HepG2 (cell line): Measurements from ENCODE around the gene CAMK2D. TPM values are rescaled to one million over a fixed set of nuclear protein-coding genes. Genes with fewer than 3 reads are reported as not detected.
A peak's percentile ranks its signal among the peaks of the same experiment; 100 is the strongest.

Experiments
- EP300 ChIP-seq, 3 experiments: sonication (generic) in 1 of 3; formaldehyde crosslinking in 1 of 3; IDR thresholded peaks; 2 replicates each; pipeline versions ENCODE4 v1.5.1 to v1.6.1; 2011 to 2020; ENCODE audit warnings: low read depth in 2 of 3, low read length in 2 of 3, borderline replicate concordance in 1 of 3, improper control_type of control experiment in 1 of 3, mild to moderate bottlenecking in 1 of 3, missing genetic modification reagents in 1 of 3, moderate library complexity in 1 of 3
- FOXJ3 ChIP-seq: sonication (generic); formaldehyde crosslinking; IDR thresholded peaks from 2 replicates; pipeline ENCODE4 v1.4.0; 2020; ENCODE audit warnings: missing genetic modification reagents, mild to moderate bottlenecking, borderline replicate concordance
- FOXK1 ChIP-seq: sonication (generic); formaldehyde crosslinking; IDR thresholded peaks from 2 replicates; pipeline ENCODE4 v1.4.0; 2020; ENCODE audit warnings: low read depth, missing genetic modification reagents, borderline replicate concordance
- GTF3A ChIP-seq: sonication (generic); formaldehyde crosslinking; conservative IDR thresholded peaks from 2 replicates; pipeline ENCODE4 v1.4.0; 2020; ENCODE audit warnings: mild to moderate bottlenecking, missing genetic modification reagents
- LCORL ChIP-seq, 2 experiments: fragments of 450-650 bp in 1 of 2; sonication (generic) in 1 of 2; formaldehyde crosslinking in 1 of 2; IDR thresholded peaks; 2 replicates each; pipeline versions ENCODE4 v1.5.0 to v1.6.1; 2017 to 2020; ENCODE audit warnings: antibody characterized with exemption in 1 of 2, missing genetic modification reagents in 1 of 2
- MYNN ChIP-seq: sonication (generic); formaldehyde crosslinking; IDR thresholded peaks from 2 replicates; pipeline ENCODE4 v1.4.0; 2020; ENCODE audit warnings: mild to moderate bottlenecking, low read depth, missing genetic modification reagents
- RFX3 ChIP-seq: IDR thresholded peaks from 2 replicates; pipeline ENCODE4 v1.6.1; 2016; ENCODE audit warnings: missing biosample characterization, missing genetic modification reagents
- SALL1 ChIP-seq: sonication (generic); formaldehyde crosslinking; IDR thresholded peaks from 2 replicates; pipeline ENCODE4 v1.8.0; 2022; ENCODE audit warnings: mild to moderate bottlenecking, missing genetic modification reagents
- SAP130 ChIP-seq: IDR thresholded peaks from 2 replicates; pipeline ENCODE4 v1.6.1; 2016; ENCODE audit warnings: low read depth
- SOX13 ChIP-seq, 3 experiments: fragments of 450-650 bp in 1 of 3; sonication (generic) in 1 of 3; formaldehyde crosslinking in 1 of 3; IDR thresholded peaks in 2 of 3; conservative IDR thresholded peaks in 1 of 3; 2 replicates each; pipeline versions ENCODE4 v1.5.0 to v1.6.1; 2016 to 2020; ENCODE audit warnings: antibody characterized with exemption in 1 of 3, mild to moderate bottlenecking in 1 of 3, missing compliant biosample characterization in 1 of 3, missing genetic modification reagents in 1 of 3, moderate library complexity in 1 of 3
- SOX5 ChIP-seq: IDR thresholded peaks from 2 replicates; pipeline ENCODE4 v1.6.1; 2016; ENCODE audit warnings: borderline replicate concordance
- SP1 ChIP-seq, 2 experiments: fragments of 450-650 bp in 1 of 2; sonication (generic) in 1 of 2; formaldehyde crosslinking in 1 of 2; IDR thresholded peaks; 2 replicates each; pipeline versions ENCODE4 v1.4.0 to v1.6.1; 2016 to 2020; ENCODE audit warnings: missing genetic modification reagents in 1 of 2
- SRF ChIP-seq: IDR thresholded peaks from 2 replicates; pipeline ENCODE4 v1.6.1; 2011; ENCODE audit warnings: mild to moderate bottlenecking, low read depth, low read length, moderate library complexity
- TEAD2 ChIP-seq: sonication (generic); formaldehyde crosslinking; IDR thresholded peaks from 2 replicates; pipeline ENCODE4 v1.9.0; 2021; ENCODE audit warnings: missing genetic modification reagents
- TEAD3 ChIP-seq: optimal IDR thresholded peaks from 2 replicates; pipeline ENCODE3; 2016; ENCODE audit warnings: borderline replicate concordance
- ZNF44 ChIP-seq: sonication (generic); formaldehyde crosslinking; IDR thresholded peaks from 2 replicates; pipeline ENCODE4 v1.5.1; 2020; ENCODE audit warnings: mild to moderate bottlenecking, missing genetic modification reagents
- ZNF446 ChIP-seq: sonication (generic); formaldehyde crosslinking; IDR thresholded peaks from 2 replicates; pipeline ENCODE4 v1.5.0; 2020; ENCODE audit warnings: mild to moderate bottlenecking, missing genetic modification reagents
- ZNF451 ChIP-seq: sonication (generic); formaldehyde crosslinking; IDR thresholded peaks from 2 replicates; pipeline ENCODE4 v1.5.0; 2020; ENCODE audit warnings: mild to moderate bottlenecking, missing genetic modification reagents
- ZNF546 ChIP-seq: sonication (generic); formaldehyde crosslinking; conservative IDR thresholded peaks from 2 replicates; pipeline ENCODE4 v1.8.1; 2023; ENCODE audit warnings: mild to moderate bottlenecking, missing genetic modification reagents
- ZNF550 ChIP-seq: sonication (generic); formaldehyde crosslinking; IDR thresholded peaks from 2 replicates; pipeline ENCODE4 v1.4.0; 2020; ENCODE audit warnings: mild to moderate bottlenecking, missing genetic modification reagents, borderline replicate concordance
- polyA plus RNA-seq, 8 experiments: library from polyadenylated mRNA; depleted of rRNA in 3 of 8; stranded (reverse) in 7 of 8; unstranded in 1 of 8; fragments of >200 nt; fragmentation: Illumina TruSeq in 4 of 8; extraction: Trizol in 4 of 8; gene quantifications; 2 replicates each; pipeline versions ENCODE4 v1.2.1 to v1.2.3, GENCODE V29; 2011 to 2016; ENCODE audit warnings: low read depth in 4 of 8, missing spikeins in 1 of 8, mixed read lengths in 1 of 8; ENCODE audit not compliant: insufficient read depth in 1 of 8
- total RNA-seq, 5 experiments: library from RNA; depleted of rRNA; stranded (reverse); fragments of >200 nt; fragmentation: Illumina TruSeq; extraction: Trizol; gene quantifications; 2 replicates each; pipeline ENCODE4 v1.2.3, GENCODE V29; 2016; ENCODE audit warnings: low read depth in 1 of 5
- TF ChIP-seq, protein P1 (sequence below): sonication (generic); formaldehyde crosslinking; IDR thresholded peaks from 2 replicates; pipeline ENCODE4 v1.4.0; 2020; ENCODE audit warnings: missing genetic modification reagents
- TF ChIP-seq, protein P2 (sequence below): sonication (generic); formaldehyde crosslinking; IDR thresholded peaks from 2 replicates; pipeline ENCODE4 v1.9.0; 2021; ENCODE audit warnings: missing genetic modification reagents, mild to moderate bottlenecking, borderline replicate concordance
- TF ChIP-seq, protein P3 (sequence below): IDR thresholded peaks from 2 replicates; pipeline ENCODE4 v1.4.0; 2020; ENCODE audit warnings: mild to moderate bottlenecking, missing genetic modification reagents

CAMK2D gene
- total and polyA plus RNA-seq, 2 of the 13 experiments (the other 11 are each of a cell fraction or from before 2014, with no cell fraction given) = 18.0 to 65.4 TPM

DNA sequence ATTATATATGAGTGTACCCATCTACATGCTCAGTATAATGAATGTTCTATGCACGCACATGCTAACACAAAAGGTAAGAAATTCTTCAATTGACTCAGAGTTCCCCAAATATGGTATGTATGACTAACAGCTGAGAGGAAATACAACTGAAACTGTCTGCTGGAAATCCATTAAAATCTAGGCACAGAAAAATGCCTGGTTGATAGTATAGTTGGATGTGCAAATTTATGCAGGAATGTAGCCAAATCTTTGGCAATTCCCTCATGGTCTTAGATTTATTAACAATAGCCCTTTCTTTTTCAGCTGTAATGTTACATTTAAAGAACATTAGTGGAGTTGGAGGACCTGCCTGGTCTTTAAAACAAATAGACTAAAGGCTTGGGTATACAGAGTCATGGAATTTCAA, 5.5 kb downstream of the CAMK2D start (continued):
- TF ChIP-seq, protein P1, sequence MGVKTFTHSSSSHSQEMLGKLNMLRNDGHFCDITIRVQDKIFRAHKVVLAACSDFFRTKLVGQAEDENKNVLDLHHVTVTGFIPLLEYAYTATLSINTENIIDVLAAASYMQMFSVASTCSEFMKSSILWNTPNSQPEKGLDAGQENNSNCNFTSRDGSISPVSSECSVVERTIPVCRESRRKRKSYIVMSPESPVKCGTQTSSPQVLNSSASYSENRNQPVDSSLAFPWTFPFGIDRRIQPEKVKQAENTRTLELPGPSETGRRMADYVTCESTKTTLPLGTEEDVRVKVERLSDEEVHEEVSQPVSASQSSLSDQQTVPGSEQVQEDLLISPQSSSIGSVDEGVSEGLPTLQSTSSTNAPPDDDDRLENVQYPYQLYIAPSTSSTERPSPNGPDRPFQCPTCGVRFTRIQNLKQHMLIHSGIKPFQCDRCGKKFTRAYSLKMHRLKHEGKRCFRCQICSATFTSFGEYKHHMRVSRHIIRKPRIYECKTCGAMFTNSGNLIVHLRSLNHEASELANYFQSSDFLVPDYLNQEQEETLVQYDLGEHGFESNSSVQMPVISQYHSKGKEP (CRISPR knock-in tag) = no peak
- TF ChIP-seq ZNF550 (CRISPR knock-in tag) (no peak), SRF (peak; percentile 95), GTF3A (no peak), SALL1 (CRISPR knock-in tag) (no peak), SP1 (IDR thresholded peaks at IDR 0.05) (no peak), SP1 (CRISPR knock-in tag; IDR thresholded peaks at IDR 0.05) (no peak), FOXK1 (CRISPR knock-in tag) (no peak), SOX13 (IDR thresholded peaks at IDR 0.05) (no peak), SOX13 (CRISPR knock-in tag; conservative IDR thresholded peaks at IDR 0.05 in 1 of 2, IDR thresholded peaks at IDR 0.05 in 1 of 2) (peak in 1 of 2 experiments; percentile 73; a peak in 2 of 4 replicates), FOXJ3 (CRISPR knock-in tag) (peak; percentile 21; the same call in 1 of the 2 replicates), LCORL (IDR thresholded peaks at IDR 0.05) (0 out of 2 replicates have a peak, but pooled peaks have one; percentile 39), LCORL (CRISPR knock-in tag; IDR thresholded peaks at IDR 0.05) (no peak), ZNF44 (CRISPR knock-in tag) (no peak), ZNF451 (CRISPR knock-in tag) (no peak), SAP130 (CRISPR knock-in tag) (peak; percentile 38; the same call in 1 of the 2 replicates), SOX5 (CRISPR knock-in tag) (peak; percentile 66; the same call in 1 of the 2 replicates), ZNF446 (CRISPR knock-in tag) (no peak), ZNF546 (no peak), MYNN (CRISPR knock-in tag) (no peak), EP300 (IDR thresholded peaks at IDR 0.05; ENCODE audit: low read depth in 2 of 2, low read length in 2 of 2) (peak in 1 of 2 experiments; percentile 31; a peak in 1 of 4 replicates), EP300 (CRISPR knock-in tag; IDR thresholded peaks at IDR 0.05; ENCODE audit: borderline replicate concordance) (no peak), RFX3 (CRISPR knock-in tag) (no peak), TEAD2 (CRISPR knock-in tag) (no peak), TEAD3 (CRISPR knock-in tag) (peak; percentile 53)
- TF ChIP-seq, protein P2, sequence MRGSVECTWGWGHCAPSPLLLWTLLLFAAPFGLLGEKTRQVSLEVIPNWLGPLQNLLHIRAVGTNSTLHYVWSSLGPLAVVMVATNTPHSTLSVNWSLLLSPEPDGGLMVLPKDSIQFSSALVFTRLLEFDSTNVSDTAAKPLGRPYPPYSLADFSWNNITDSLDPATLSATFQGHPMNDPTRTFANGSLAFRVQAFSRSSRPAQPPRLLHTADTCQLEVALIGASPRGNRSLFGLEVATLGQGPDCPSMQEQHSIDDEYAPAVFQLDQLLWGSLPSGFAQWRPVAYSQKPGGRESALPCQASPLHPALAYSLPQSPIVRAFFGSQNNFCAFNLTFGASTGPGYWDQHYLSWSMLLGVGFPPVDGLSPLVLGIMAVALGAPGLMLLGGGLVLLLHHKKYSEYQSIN (CRISPR knock-in tag) = no peak
- TF ChIP-seq, protein P3, sequence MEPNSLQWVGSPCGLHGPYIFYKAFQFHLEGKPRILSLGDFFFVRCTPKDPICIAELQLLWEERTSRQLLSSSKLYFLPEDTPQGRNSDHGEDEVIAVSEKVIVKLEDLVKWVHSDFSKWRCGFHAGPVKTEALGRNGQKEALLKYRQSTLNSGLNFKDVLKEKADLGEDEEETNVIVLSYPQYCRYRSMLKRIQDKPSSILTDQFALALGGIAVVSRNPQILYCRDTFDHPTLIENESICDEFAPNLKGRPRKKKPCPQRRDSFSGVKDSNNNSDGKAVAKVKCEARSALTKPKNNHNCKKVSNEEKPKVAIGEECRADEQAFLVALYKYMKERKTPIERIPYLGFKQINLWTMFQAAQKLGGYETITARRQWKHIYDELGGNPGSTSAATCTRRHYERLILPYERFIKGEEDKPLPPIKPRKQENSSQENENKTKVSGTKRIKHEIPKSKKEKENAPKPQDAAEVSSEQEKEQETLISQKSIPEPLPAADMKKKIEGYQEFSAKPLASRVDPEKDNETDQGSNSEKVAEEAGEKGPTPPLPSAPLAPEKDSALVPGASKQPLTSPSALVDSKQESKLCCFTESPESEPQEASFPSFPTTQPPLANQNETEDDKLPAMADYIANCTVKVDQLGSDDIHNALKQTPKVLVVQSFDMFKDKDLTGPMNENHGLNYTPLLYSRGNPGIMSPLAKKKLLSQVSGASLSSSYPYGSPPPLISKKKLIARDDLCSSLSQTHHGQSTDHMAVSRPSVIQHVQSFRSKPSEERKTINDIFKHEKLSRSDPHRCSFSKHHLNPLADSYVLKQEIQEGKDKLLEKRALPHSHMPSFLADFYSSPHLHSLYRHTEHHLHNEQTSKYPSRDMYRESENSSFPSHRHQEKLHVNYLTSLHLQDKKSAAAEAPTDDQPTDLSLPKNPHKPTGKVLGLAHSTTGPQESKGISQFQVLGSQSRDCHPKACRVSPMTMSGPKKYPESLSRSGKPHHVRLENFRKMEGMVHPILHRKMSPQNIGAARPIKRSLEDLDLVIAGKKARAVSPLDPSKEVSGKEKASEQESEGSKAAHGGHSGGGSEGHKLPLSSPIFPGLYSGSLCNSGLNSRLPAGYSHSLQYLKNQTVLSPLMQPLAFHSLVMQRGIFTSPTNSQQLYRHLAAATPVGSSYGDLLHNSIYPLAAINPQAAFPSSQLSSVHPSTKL = peak; percentile 30; the same call in 1 of the 2 replicates
